GM18517 (cell line): Measurements from ENCODE around the gene DOK1.
"Not testable (repeated sequence)": the region's sequence is repeated elsewhere in the genome, so short reads cannot be mapped to it uniquely, and the experiment has no call there.

Experiments used
- ATAC-seq: cut with Tn5 transposase; IDR thresholded peaks from one replicate; pipeline ENCODE4 v1.9.1; 2021; ENCODE audit warnings: mild to moderate bottlenecking, moderate library complexity; ENCODE audit not compliant: unreplicated experiment

DOK1 gene

GRCh38 chr2:74548285-74548899, 6.1 kb upstream of the DOK1 start:
- no peak for ATAC-seq

GRCh38 chr2:74548900-74549826, 5.4 kb upstream of the DOK1 start:
- no peak for ATAC-seq

- ATAC-seq = no peak
Observed at GRCh38 chr2:74550231-74550630, 4.3 kb upstream of the DOK1 start.

- no peak for ATAC-seq
Observed at GRCh38 chr2:74551530-74551929, 3.0 kb upstream of the DOK1 start.

- ATAC-seq = no peak
Observed at GRCh38 chr2:74551942-74552913, 2.3 kb upstream of the DOK1 start.

GRCh38 chr2:74552914-74553811, 1.4 kb upstream of the DOK1 start:
- no peak for ATAC-seq

GRCh38 chr2:74554820-74555531, 456 bp downstream of the DOK1 start:
- ATAC-seq = peak; percentile 38

- ATAC-seq = no peak
Observed at GRCh38 chr2:74555610-74556103, 1.1 kb downstream of the DOK1 start.

GRCh38 chr2:74556159-74556558, 1.6 kb downstream of the DOK1 start:
- ATAC-seq = no peak

- ATAC-seq = no peak
Observed at GRCh38 chr2:74556831-74557370, 2.4 kb downstream of the DOK1 start.

- no peak for ATAC-seq
Observed at GRCh38 chr2:74558284-74559230, 4.0 kb downstream of the DOK1 start.

- ATAC-seq = no peak
Observed at GRCh38 chr2:74559912-74560311, 5.4 kb downstream of the DOK1 start.

- ATAC-seq = no peak
Observed at GRCh38 chr2:74560591-74560990, 6.1 kb downstream of the DOK1 start.

- not testable (repeated sequence) for ATAC-seq
Observed at GRCh38 chr2:74561022-74561421, 6.5 kb downstream of the DOK1 start.

GRCh38 chr2:74562126-74562775, 7.7 kb downstream of the DOK1 start:
- no peak for ATAC-seq

- no peak for ATAC-seq
Observed at GRCh38 chr2:74564222-74564621, 9.7 kb downstream of the DOK1 start.

- ATAC-seq = no peak
Observed at GRCh38 chr2:74566076-74566753, 11.7 kb downstream of the DOK1 start.
